ENCODE results near the gene BASP1. TPM values are rescaled to one million over a fixed set of nuclear protein-coding genes. Genes with fewer than 3 reads are reported as not detected.

The BASP1 gene
- total and polyA plus RNA-seq, 10 of the 15 experiments (the other 5 are each of a cell fraction or from before 2014, with no cell fraction given): 27.3 to 190 (median 102) TPM

- 0 out of 2 replicates have a peak, but pooled peaks have one; percentile 22 for TF ChIP-seq MEF2A (IDR thresholded peaks at IDR 0.05; ENCODE audit: insufficient read depth, low read depth, low read length)
- no peak for TF ChIP-seq TARDBP (IDR thresholded peaks at IDR 0.05; ENCODE audit: borderline replicate concordance)
- peak; percentile 33; the same call in 1 of the 2 replicates for TF ChIP-seq RUNX3 (IDR thresholded peaks at IDR 0.05; ENCODE audit: low read length)
- TF ChIP-seq ZNF24 (IDR thresholded peaks at IDR 0.05): peak; percentile 25; the same call in 1 of the 2 replicates
- TF ChIP-seq MTA3 (IDR thresholded peaks at IDR 0.05; ENCODE audit: borderline replicate concordance, low read length): no peak
- no peak for TF ChIP-seq POLR2A (IDR thresholded peaks at IDR 0.05; ENCODE audit: low read depth, low read length)
- TF ChIP-seq GATAD2B (conservative IDR thresholded peaks at IDR 0.05; ENCODE audit: low read depth): no peak
- no peak for TF ChIP-seq CHD2 (IDR thresholded peaks at IDR 0.05; ENCODE audit: borderline replicate concordance, low read depth, low read length)
- peak; percentile 60 to 69 for TF ChIP-seq IKZF2 (IDR thresholded peaks at IDR 0.05)
- TF ChIP-seq KLF5 (IDR thresholded peaks at IDR 0.05; ENCODE audit: partially characterized antibody): no peak
- peak in 1 of 2 experiments; percentile 42; a peak in 1 of 4 replicates for TF ChIP-seq EP300 (IDR thresholded peaks at IDR 0.05; ENCODE audit: borderline replicate concordance in 1 of 2, control insufficient read depth in 1 of 2, low read depth in 2 of 2, low read length in 2 of 2)
- no peak for TF ChIP-seq TBL1XR1 (IDR thresholded peaks at IDR 0.05; ENCODE audit: low read depth, low read length)
- TF ChIP-seq HDGF (IDR thresholded peaks at IDR 0.05): no peak
- 0 out of 2 replicates have a peak, but pooled peaks have one; percentile 32 for TF ChIP-seq RB1 (IDR thresholded peaks at IDR 0.05; ENCODE audit: borderline replicate concordance)
- TF ChIP-seq MAX (IDR thresholded peaks at IDR 0.05; ENCODE audit: low read depth, low read length): no peak
- TF ChIP-seq IKZF1 (conservative IDR thresholded peaks at IDR 0.05): peak; percentile 68
- TF ChIP-seq NR2F1 (conservative IDR thresholded peaks at IDR 0.05): peak; percentile 76
- 0 out of 2 replicates have a peak, but pooled peaks have one; percentile 25 for TF ChIP-seq POLR2AphosphoS5 (IDR thresholded peaks at IDR 0.05; ENCODE audit: low read length)
- TF ChIP-seq ELK1 (IDR thresholded peaks at IDR 0.05; ENCODE audit: low read depth, low read length): no peak
- no peak for TF ChIP-seq RELA (IDR thresholded peaks at IDR 0.05; ENCODE audit: borderline replicate concordance, partially characterized antibody)
Observed at GRCh38 chr5:17229313-17229712, 11.9 kb downstream of the BASP1 start (continued).
